Liver (tissue), 3 donors: ENCODE measurements around the gene SMOC2.

ENCODE experiments used
- EGR1 ChIP-seq, 2 donors: IDR thresholded peaks; 2 replicates each; pipeline ENCODE4 v1.6.1; 2016 to 2018; ENCODE audit warnings: antibody characterized with exemption in 2 of 2, low read depth in 2 of 2
- GABPA ChIP-seq, 2 donors: IDR thresholded peaks in 1 of 2; conservative IDR thresholded peaks in 1 of 2; 2 replicates each; pipeline ENCODE4 v1.6.1; 2016; ENCODE audit warnings: antibody characterized with exemption in 2 of 2, mild to moderate bottlenecking in 1 of 2, moderate library complexity in 1 of 2
- NR2F2 ChIP-seq: IDR thresholded peaks from 2 replicates; pipeline ENCODE4 v1.6.1; 2016; ENCODE audit warnings: antibody characterized with exemption
- TAF1 ChIP-seq: conservative IDR thresholded peaks from 2 replicates; pipeline ENCODE4 v1.6.1; 2016; ENCODE audit warnings: antibody characterized with exemption, mild to moderate bottlenecking
- TF ChIP-seq, protein P1 (sequence below): fragments of 150-350 bp; IDR thresholded peaks from 2 replicates; pipeline ENCODE4 v1.5.1; 2017; ENCODE audit warnings: improper control_type of control experiment, low read depth, low read length; ENCODE audit not compliant: missing input control
- TF ChIP-seq, protein P2 (sequence below): IDR thresholded peaks from 2 replicates; pipeline ENCODE4 v1.6.1; 2016; ENCODE audit warnings: antibody characterized with exemption, mild to moderate bottlenecking
- TF ChIP-seq, protein P3 (sequence below): IDR thresholded peaks from 2 replicates; pipeline ENCODE4 v1.6.1; 2016; ENCODE audit warnings: antibody characterized with exemption
- donor health status: healthy.
- donor health status: healthy.

DNA sequence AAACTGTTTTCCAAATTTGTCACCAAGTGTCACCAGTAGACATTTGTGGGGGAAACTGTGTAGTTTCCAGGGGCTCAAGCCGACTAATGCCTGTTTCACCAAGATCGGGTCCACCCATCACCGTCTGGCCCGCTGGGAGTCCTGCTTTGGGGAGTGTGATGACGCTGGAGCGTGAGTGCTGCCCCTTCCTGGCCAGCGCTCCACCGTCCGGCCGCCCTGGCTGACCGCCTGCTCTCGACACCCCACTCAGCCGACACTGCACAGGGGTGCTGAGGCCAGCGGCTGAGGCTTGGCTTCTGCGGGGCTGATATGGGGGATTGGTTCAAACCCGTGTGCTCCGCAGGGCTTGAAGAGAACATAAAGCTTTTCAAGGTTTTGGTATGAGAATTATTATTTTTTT lies 160.1 kb downstream of the SMOC2 start:
- TF ChIP-seq, protein P1, sequence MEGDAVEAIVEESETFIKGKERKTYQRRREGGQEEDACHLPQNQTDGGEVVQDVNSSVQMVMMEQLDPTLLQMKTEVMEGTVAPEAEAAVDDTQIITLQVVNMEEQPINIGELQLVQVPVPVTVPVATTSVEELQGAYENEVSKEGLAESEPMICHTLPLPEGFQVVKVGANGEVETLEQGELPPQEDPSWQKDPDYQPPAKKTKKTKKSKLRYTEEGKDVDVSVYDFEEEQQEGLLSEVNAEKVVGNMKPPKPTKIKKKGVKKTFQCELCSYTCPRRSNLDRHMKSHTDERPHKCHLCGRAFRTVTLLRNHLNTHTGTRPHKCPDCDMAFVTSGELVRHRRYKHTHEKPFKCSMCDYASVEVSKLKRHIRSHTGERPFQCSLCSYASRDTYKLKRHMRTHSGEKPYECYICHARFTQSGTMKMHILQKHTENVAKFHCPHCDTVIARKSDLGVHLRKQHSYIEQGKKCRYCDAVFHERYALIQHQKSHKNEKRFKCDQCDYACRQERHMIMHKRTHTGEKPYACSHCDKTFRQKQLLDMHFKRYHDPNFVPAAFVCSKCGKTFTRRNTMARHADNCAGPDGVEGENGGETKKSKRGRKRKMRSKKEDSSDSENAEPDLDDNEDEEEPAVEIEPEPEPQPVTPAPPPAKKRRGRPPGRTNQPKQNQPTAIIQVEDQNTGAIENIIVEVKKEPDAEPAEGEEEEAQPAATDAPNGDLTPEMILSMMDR, result no peak
- TF ChIP-seq NR2F2 (no peak), EGR1 (IDR thresholded peaks at IDR 0.05; ENCODE audit: low read depth in 2 of 2) (no peak), GABPA (IDR thresholded peaks at IDR 0.05 in 1 of 2, conservative IDR thresholded peaks at IDR 0.05 in 1 of 2) (no peak), TAF1 (no peak)
- TF ChIP-seq, protein P2, sequence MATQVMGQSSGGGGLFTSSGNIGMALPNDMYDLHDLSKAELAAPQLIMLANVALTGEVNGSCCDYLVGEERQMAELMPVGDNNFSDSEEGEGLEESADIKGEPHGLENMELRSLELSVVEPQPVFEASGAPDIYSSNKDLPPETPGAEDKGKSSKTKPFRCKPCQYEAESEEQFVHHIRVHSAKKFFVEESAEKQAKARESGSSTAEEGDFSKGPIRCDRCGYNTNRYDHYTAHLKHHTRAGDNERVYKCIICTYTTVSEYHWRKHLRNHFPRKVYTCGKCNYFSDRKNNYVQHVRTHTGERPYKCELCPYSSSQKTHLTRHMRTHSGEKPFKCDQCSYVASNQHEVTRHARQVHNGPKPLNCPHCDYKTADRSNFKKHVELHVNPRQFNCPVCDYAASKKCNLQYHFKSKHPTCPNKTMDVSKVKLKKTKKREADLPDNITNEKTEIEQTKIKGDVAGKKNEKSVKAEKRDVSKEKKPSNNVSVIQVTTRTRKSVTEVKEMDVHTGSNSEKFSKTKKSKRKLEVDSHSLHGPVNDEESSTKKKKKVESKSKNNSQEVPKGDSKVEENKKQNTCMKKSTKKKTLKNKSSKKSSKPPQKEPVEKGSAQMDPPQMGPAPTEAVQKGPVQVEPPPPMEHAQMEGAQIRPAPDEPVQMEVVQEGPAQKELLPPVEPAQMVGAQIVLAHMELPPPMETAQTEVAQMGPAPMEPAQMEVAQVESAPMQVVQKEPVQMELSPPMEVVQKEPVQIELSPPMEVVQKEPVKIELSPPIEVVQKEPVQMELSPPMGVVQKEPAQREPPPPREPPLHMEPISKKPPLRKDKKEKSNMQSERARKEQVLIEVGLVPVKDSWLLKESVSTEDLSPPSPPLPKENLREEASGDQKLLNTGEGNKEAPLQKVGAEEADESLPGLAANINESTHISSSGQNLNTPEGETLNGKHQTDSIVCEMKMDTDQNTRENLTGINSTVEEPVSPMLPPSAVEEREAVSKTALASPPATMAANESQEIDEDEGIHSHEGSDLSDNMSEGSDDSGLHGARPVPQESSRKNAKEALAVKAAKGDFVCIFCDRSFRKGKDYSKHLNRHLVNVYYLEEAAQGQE, result no peak
- TF ChIP-seq, protein P3, sequence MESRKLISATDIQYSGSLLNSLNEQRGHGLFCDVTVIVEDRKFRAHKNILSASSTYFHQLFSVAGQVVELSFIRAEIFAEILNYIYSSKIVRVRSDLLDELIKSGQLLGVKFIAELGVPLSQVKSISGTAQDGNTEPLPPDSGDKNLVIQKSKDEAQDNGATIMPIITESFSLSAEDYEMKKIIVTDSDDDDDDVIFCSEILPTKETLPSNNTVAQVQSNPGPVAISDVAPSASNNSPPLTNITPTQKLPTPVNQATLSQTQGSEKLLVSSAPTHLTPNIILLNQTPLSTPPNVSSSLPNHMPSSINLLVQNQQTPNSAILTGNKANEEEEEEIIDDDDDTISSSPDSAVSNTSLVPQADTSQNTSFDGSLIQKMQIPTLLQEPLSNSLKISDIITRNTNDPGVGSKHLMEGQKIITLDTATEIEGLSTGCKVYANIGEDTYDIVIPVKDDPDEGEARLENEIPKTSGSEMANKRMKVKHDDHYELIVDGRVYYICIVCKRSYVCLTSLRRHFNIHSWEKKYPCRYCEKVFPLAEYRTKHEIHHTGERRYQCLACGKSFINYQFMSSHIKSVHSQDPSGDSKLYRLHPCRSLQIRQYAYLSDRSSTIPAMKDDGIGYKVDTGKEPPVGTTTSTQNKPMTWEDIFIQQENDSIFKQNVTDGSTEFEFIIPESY, result no peak
